22Rv1 (cell line): ENCODE data around the gene ACOXL.

Experiments used
- CTCF ChIP-seq: fragments of 450-650 bp; IDR thresholded peaks from 2 replicates; pipeline ENCODE4 v1.5.1; 2017; ENCODE audit warnings: mild to moderate bottlenecking
- ZFX ChIP-seq: fragments of 450-650 bp; IDR thresholded peaks from 2 replicates; pipeline ENCODE4 v1.6.1; 2017; ENCODE audit warnings: antibody characterized with exemption, borderline replicate concordance

GRCh38 chr2:110755491-110756078, 23.2 kb downstream of the ACOXL start:
- TF ChIP-seq CTCF (peak; percentile 77), ZFX (no peak)
